ENCODE data around the gene PRKCA. TPM values are rescaled to one million over a fixed set of nuclear protein-coding genes. Genes with fewer than 3 reads are reported as not detected.

Gene PRKCA
- total and polyA plus RNA-seq, 5 experiments from 2014 or later: 1.3 to 97.3 (median 5.8) TPM

DNA sequence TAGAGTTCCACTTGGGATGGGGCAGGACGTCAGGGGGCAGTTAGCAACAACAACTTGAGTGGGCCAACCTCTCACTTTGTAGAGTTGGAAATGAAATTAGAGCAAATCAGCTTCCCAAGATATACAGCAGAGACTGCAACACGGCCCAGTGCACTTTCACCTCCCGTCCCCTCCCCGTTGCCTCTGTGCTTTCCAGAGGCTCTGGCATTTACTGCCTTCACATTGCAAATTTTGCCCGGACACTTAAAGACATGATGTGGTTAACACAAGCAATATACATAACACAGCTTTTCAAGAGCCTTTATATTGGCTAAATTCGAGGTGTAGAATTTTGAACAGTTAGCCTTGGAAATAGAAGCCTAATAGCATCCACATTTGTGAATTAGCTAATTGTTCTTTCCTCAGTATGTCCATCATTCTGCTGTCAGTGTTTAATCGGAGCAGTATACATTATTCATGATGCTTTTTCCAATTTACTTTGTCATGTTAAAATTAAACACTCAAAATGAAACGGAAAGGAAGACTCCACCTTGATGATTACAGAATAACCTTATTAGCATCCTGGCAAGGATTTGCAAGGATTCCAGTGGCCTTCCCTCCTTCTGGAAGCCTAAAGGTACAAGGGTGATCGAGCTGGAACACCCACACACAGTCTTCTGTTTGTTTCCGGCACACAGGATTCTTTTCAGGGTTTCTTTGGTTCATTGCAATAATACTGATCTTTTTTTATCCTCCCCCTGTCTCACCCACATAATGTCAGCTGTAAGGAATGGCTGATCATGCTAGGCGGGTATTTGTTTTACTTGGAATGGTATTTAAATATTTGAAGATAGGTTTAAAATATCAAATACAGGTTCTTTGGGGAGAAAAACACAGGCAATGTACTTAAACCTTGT lies 341.6 kb downstream of the PRKCA start:
- DNase-seq (no peak), ATAC-seq (no peak)
- peaks cover 0 to 3% (median 0%) of the 10 kb centered on the region in 9 donors for H3K9me3 Mint-ChIP-seq
- POLR2A ChIA-PET: no interaction called here
- H3K4me3 Mint-ChIP-seq: no peak overlapping the region
- H3K4me1 Mint-ChIP-seq: peaks cover under 1 to 7% (median 6%) of the 10 kb centered on the region in 4 donors
- H3K27me3 Mint-ChIP-seq: no peaks in the 10 kb centered on the region
- peaks cover 0 to 78% (median 28%) of the 10 kb centered on the region in 3 donors for H3K36me3 Mint-ChIP-seq
- H3K27ac Mint-ChIP-seq: no peak overlapping the region

DNA sequence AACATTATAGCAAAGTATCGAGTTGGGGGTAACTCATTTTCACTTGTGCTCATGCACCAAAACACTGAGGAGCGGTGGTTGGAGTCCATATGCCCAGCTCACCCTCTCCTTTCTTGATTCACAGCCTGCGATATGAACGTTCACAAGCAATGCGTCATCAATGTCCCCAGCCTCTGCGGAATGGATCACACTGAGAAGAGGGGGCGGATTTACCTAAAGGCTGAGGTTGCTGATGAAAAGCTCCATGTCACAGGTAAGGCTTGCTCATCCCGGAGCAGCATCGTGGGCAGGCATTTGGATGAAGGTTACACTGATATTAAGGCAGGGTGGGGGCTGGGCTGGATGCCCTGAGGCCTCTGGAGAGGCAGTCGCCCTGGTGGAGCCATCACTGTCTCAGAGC lies 342.8 kb downstream of the PRKCA start:
- ATAC-seq: no peak
- Mint-ChIP-seq H3K9me3 (peaks cover 0 to 2% (median 0%) of the 10 kb centered on the region in 9 donors), H3K4me1 (peaks cover 8 to 11% (median 11%) of the 10 kb centered on the region in 4 donors), H3K27ac (peak overlapping the region in 1 of 10 donors; percentile 7), H3K36me3 (peaks cover 0 to 88% (median 40%) of the 10 kb centered on the region in 3 donors), H3K4me3 (peak overlapping the region in 1 of 10 donors; percentile 4), H3K27me3 (no peaks in the 10 kb centered on the region)
- DNase-seq: no peak
- POLR2A ChIA-PET: no interaction called here

DNA sequence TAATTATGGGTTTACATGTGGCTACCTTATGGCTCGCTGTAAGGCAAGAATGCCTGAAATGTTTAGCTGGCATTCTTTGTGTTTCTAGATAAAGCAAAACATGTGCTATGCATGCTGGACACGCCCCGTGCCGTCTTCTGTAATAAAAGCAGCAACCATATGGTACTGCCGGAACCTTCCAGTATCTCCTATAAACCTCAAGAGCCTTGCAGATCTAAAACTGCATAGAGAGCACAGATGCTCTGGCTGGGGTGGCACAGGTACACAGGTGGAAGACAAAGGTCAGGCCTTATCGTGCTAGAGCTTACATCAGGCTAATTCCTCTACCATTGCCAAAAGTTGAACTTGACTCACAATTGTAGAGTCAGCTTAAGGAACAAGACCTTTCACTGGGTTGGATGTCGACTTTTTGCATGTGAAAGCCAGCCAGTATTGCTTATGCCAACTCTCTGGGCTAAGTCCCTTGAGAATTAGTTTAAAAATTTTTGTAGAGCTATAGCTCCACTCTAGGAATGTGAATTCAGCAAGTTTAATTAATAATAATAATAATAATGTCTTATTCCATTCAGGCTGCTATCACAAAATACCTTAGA lies 345.1 kb downstream of the PRKCA start:
- Mint-ChIP-seq H3K36me3 (peaks cover 7 to 87% (median 48%) of the 10 kb centered on the region in 3 donors), H3K4me3 (no peak overlapping the region)

DNA sequence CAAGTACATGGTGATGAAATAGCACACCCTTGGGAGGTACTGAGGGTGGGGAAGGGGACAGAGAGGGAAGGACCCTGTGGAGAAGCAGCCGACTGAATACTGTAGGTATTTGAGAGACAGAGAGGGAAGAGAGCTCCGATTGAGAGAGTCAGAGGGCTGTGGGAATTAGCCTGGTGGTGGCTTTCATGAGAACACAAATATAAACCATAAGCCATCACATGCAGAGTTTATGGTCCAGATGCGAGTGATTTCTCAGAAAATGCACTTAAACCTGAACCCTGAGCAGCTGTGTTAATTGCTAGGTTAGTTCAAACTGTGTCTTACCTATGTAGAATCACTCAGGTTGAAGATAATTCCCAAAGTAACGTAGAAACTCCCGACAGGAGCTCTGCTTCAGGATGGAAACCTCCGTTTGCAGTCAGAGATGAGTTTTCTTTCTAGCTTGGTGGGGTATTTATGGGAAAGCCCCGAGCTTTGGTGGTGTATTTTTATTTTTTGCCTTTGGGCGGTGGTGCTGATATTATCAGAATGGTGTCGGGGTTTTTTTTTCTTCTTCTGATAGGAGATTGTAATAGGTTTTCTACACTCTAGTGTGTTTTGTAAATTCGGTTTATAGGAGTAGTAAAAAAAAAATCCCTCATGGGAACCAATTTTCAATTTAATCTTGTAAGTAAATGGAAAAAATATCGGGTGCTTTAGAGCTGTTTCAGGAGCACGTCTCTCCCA lies 347.6 kb downstream of the PRKCA start:
- H3K36me3 Mint-ChIP-seq: peaks cover 12 to 90% (median 66%) of the 10 kb centered on the region in 3 donors
- POLR2A ChIA-PET: interaction anchor here (0.6 kb wide), 1 partner anchor 158 kb away, joined by 4 read pairs; no protein-coding TSS in a partner anchor
- H3K4me1 Mint-ChIP-seq: peaks cover 19 to 43% (median 39%) of the 10 kb centered on the region in 4 donors
- ATAC-seq (no peak), DNase-seq (no peak)
- peaks cover 0 to 4% (median 0%) of the 10 kb centered on the region in 9 donors for H3K9me3 Mint-ChIP-seq
- H3K27me3 Mint-ChIP-seq: no peaks in the 10 kb centered on the region
- H3K4me3 Mint-ChIP-seq: peak overlapping the region in 3 of 10 donors; percentile 1 to 76 (median 68)
- peak overlapping the region in 5 of 10 donors; percentile 18 to 73 (median 58) for H3K27ac Mint-ChIP-seq

More for the DNA sequence above, 345.1 kb downstream of the PRKCA start:
- no peaks in the 10 kb centered on the region for H3K9me3 Mint-ChIP-seq
- POLR2A ChIA-PET: no interaction called here
- H3K27ac Mint-ChIP-seq: peak overlapping the region in 1 of 10 donors; percentile 58
- no peak for DNase-seq
- peaks cover 11 to 27% (median 23%) of the 10 kb centered on the region in 4 donors for H3K4me1 Mint-ChIP-seq
- ATAC-seq: no peak
- H3K27me3 Mint-ChIP-seq: no peaks in the 10 kb centered on the region

DNA sequence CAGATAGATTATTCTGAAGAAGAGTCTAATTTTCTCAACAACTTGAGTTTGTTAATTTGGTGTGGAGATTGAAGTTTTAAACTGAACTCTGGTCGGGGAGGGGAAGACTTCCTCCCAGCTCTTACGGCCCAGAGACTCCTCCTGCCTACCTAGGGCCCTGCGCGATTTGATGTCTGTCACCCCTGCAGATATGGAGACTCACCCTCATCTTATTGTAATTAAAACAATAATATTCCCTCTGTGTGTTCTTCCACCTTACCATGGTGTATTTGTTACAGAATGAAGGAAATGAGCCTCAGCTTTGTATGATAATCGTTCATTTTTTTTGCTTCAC lies 348.1 kb downstream of the PRKCA start:
- H3K27me3 Mint-ChIP-seq: no peaks in the 10 kb centered on the region
- ATAC-seq: no peak
- peak overlapping the region in 2 of 10 donors; percentile 68 to 76 for H3K4me3 Mint-ChIP-seq
- H3K36me3 Mint-ChIP-seq: peaks cover 17 to 90% (median 66%) of the 10 kb centered on the region in 3 donors
- H3K4me1 Mint-ChIP-seq: peaks cover 24 to 48% (median 44%) of the 10 kb centered on the region in 4 donors
- POLR2A ChIA-PET: no interaction called here
- H3K27ac Mint-ChIP-seq: peak overlapping the region in 6 of 10 donors; percentile 4 to 73 (median 69)
- DNase-seq: no peak
- peaks cover 0 to 4% (median 0%) of the 10 kb centered on the region in 9 donors for H3K9me3 Mint-ChIP-seq

DNA sequence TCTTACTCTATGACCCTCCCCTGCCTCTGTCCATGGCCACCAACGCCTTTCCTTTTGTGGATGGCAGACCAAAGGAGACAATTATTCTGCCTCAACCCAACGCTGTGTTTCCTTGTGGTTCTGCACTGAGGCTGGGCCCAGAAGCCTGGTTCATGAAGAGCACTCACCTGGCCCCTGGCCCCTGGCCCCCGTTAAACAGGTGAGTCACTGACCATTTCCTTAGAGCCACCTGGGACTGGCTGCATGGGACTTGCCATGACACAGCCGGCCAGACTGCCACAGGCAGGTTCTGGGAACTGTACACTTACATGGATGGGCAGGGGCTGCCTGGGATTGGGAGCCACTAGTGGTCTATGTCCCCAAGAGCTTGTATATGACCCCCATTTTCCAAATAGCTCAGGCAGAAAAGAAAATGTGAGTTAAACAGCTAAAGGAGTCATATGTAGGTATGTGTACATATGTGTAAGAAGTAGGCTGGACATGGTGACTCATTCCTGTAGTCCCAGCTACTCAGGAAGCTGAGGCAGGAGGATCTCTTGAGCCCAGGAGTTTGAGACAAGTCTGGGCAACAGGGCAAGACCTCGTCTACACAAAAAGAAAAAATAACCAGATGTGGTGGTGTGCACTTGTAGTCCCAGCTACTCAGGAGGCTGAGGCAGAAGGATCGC lies 350.6 kb downstream of the PRKCA start:
- peaks cover 38 to 95% (median 80%) of the 10 kb centered on the region in 3 donors for H3K36me3 Mint-ChIP-seq
- ATAC-seq (no peak), DNase-seq (no peak)
- H3K4me1 Mint-ChIP-seq: peaks cover 34 to 67% (median 51%) of the 10 kb centered on the region in 4 donors
- POLR2A ChIA-PET: no interaction called here
- H3K27ac Mint-ChIP-seq: peak overlapping the region in 2 of 10 donors; percentile 40 to 45
- peaks cover 0 to 13% (median 2%) of the 10 kb centered on the region in 9 donors for H3K9me3 Mint-ChIP-seq
- H3K27me3 Mint-ChIP-seq: no peaks in the 10 kb centered on the region
- no peak overlapping the region for H3K4me3 Mint-ChIP-seq

DNA sequence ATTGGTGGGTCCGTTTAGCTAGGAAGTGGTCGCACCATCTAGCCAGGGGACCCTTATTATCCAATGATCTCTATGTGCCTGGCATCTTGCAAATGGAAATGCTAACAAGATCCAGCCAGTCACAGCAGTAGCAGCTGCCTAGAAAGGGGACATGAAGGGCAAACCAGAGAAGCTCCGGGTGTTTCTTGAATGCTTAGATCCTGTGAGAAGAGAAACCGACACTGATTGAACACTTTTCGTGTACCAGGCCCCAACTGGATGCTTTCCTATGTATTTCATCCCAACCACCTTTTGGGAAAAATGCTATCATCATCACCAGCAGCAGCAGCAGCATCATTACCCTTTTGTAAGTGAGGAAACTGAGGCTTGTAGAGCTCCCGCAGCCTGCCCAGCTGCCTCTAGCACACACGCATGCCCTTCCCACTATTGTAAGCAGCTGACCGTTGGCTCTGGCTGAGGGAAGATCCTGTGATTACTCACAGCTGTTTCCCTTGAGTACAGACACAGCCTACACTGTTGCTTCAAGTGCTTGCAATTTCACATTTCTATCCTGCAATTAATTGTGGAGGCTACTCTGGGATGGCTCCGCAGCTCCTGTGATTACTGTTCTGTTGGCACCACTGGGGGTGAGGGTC lies 351.8 kb downstream of the PRKCA start:
- no peak for DNase-seq
- ATAC-seq: no peak
- POLR2A ChIA-PET: no interaction called here
- no peaks in the 10 kb centered on the region for H3K27me3 Mint-ChIP-seq
- H3K27ac Mint-ChIP-seq: peak overlapping the region in 2 of 10 donors; percentile 4 to 50
- H3K9me3 Mint-ChIP-seq: peaks cover 0 to 13% (median 2%) of the 10 kb centered on the region in 9 donors
- H3K4me1 Mint-ChIP-seq: peaks cover 33 to 66% (median 50%) of the 10 kb centered on the region in 4 donors
- no peak overlapping the region for H3K4me3 Mint-ChIP-seq
- peaks cover 47 to 96% (median 84%) of the 10 kb centered on the region in 3 donors for H3K36me3 Mint-ChIP-seq

DNA sequence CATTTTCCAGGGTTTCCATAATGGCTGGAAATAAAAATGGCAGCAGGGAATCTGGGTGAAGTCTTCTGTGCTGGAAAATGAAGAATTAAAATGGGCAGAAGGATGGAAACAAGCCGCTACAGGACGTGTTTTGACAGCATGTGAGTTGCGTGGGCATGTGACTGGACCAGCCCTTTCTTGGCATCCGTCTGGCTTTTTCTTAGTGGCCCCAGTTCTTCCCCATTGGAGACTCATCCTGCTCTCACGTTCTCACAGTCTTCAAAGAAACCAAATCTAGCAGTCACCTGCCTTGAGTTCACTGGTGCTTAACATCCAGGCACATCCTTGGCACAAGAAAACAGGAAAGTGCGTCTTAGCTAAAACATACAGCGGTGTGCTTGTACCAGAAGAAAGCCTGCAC lies 352.4 kb downstream of the PRKCA start:
- no peak for ATAC-seq
- DNase-seq: no peak
- Mint-ChIP-seq H3K9me3 (peaks cover 0 to 13% (median 2%) of the 10 kb centered on the region in 9 donors), H3K4me1 (peaks cover 29 to 61% (median 49%) of the 10 kb centered on the region in 4 donors), H3K27ac (peak overlapping the region in 4 of 10 donors; percentile 4 to 39 (median 12)), H3K36me3 (peaks cover 47 to 91% (median 81%) of the 10 kb centered on the region in 3 donors), H3K27me3 (no peaks in the 10 kb centered on the region), H3K4me3 (no peak overlapping the region)
- POLR2A ChIA-PET: no interaction called here

DNA sequence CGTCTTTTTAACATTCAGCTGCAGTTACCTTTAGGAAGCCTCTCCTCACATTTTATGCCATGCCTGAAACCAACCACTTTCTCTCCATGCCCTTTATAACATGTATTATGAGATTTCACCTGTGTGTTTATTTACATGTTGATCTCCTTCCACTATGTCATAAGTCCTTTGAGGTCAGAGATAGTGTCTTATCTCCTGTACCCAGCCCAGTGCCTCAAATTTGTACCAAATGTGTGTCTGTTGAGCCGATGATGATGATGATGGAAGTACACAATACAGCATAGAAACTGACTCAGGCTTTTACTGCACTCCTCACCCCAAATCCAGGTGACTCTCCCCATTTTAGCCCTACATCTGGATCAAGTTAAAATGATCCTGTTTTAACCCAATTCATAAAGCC lies 353.0 kb downstream of the PRKCA start:
- DNase-seq (no peak), ATAC-seq (no peak)
- no peak overlapping the region for H3K4me3 Mint-ChIP-seq
- H3K27me3 Mint-ChIP-seq: no peaks in the 10 kb centered on the region
- H3K9me3 Mint-ChIP-seq: peaks cover 0 to 13% (median 2%) of the 10 kb centered on the region in 9 donors
- peaks cover 46 to 87% (median 78%) of the 10 kb centered on the region in 3 donors for H3K36me3 Mint-ChIP-seq
- H3K4me1 Mint-ChIP-seq: peaks cover 31 to 57% (median 47%) of the 10 kb centered on the region in 4 donors
- POLR2A ChIA-PET: no interaction called here
- H3K27ac Mint-ChIP-seq: peak overlapping the region in 6 of 10 donors; percentile 4 to 64 (median 20)

DNA sequence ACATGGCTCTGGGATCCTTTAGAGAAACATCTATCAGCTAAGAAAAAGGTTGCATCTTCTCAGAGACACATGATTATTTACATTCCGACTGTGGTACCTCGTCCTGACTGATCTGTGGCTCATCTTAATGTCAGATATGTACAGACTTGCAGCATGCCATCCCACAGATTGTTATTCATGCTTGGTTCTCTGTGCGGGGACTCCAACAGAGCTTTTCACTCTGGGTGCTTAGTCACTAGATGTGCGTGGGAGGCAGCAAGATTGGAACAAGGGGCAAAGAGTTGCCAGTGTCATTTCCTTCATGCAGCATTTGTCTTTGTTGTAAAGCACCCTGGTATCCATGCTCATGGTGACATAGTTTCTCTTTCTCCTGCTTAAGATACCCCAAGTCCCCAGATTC lies 353.4 kb downstream of the PRKCA start:
- ATAC-seq (no peak), DNase-seq (no peak)
- Mint-ChIP-seq H3K27ac (peak overlapping the region in 4 of 10 donors; percentile 16 to 64 (median 40)), H3K36me3 (peaks cover 42 to 83% (median 74%) of the 10 kb centered on the region in 3 donors), H3K9me3 (peaks cover 0 to 13% (median 2%) of the 10 kb centered on the region in 9 donors), H3K4me3 (no peak overlapping the region), H3K27me3 (no peaks in the 10 kb centered on the region), H3K4me1 (peaks cover 29 to 53% (median 44%) of the 10 kb centered on the region in 4 donors)
- POLR2A ChIA-PET: no interaction called here

DNA sequence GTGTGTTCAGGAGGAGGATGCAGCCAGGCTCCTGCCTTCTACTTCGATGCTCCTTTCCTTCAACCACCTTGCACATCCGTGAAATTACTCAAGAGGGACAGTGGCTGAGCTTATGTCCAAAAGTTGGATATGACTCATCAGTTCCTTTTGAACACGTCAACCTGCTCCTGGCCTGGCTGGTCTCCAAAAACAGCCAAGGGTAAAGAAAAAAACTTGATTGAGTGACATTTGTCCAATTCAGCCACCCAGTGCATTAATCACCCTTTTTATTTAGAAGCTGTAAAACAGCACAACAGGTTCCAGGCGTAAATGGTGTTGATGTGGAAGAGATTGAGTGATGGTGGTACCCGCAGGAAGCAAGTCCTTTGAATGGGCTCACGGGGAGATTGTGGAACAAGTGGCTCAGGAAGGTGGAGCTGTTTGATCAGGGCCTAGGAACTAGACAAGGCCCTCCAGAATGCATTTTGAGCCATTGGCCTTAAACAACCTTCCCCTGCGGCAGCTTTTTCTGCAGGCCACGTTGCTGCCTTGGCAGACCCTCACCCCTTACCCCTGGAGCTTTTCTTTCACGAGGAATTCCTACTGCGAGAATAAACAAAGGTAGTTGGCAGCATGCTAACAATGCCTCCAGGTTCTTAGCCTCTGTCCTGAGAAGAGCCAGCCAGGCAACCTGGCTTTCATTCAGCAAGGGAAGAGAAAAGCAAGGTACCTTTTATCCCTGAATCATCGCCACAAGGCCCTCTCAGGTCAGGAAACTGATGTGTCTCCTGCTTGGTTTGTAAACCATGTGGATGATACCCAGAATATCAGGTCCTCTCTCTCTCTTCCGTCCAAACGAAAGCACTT lies 359.2 kb downstream of the PRKCA start:
- DNase-seq (no peak), ATAC-seq (no peak)
- Mint-ChIP-seq H3K27me3 (no peaks in the 10 kb centered on the region), H3K4me1 (peaks cover 28 to 61% (median 45%) of the 10 kb centered on the region in 4 donors), H3K27ac (peak overlapping the region in 4 of 10 donors; percentile 8 to 51 (median 21)), H3K36me3 (peaks cover 19 to 36% (median 33%) of the 10 kb centered on the region in 3 donors), H3K4me3 (peak overlapping the region in 1 of 10 donors; percentile 11), H3K9me3 (peaks cover 0 to 7% (median 0%) of the 10 kb centered on the region in 9 donors)
- POLR2A ChIA-PET: no interaction called here
